ENCODE results near the gene FAM32A.

DNA sequence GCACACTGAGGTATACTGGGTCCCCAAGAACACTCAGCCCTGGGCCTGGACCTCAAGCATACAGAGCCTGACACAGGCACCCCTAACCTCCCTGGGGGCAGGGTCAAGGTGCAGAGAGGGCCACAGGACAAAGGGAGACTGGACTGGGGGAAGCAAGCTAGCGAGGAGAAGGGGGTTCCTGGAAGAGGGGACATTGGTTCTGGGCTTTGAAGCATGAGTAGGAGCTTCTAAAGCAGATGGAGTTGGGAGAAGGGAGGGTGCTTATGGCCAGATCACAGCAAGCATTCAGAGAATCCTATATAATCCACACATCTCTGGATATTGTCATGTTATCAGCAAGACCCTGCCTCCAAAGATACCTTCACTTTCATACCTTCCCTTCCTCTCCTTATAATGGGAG lies 15.1 kb upstream of the FAM32A start:
- TF ChIP-seq CTCF (conservative IDR thresholded peaks at IDR 0.05) (no peak), ZFX (IDR thresholded peaks at IDR 0.05) (no peak)
